ENCODE results near the gene MVB12A. TPM values are rescaled to one million over a fixed set of nuclear protein-coding genes. Genes with fewer than 3 reads are reported as not detected.

MVB12A gene
- total and polyA plus RNA-seq, 2 experiments from 2014 or later = 36.6 to 60.3 TPM

DNA sequence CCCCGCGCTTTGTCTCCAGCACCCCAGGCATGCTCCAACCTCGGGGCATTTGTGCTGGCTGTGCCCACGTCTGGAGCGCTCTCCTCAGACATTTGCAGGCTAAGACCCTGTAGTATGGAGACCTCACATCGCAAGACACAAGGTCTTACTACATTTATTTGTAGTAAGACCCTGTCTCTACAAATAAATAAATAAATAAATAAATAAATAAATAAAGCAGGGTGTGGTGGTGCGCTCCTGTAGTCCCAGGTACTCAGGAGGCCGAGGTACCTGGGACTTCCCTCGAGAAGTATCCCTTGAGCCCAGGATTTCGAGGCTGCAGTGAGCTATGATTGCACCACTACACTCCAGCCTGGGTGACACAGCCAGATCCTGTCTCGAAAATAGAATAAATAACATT lies 36.3 kb downstream of the MVB12A start (continued):
- TF ChIP-seq, protein P1, sequence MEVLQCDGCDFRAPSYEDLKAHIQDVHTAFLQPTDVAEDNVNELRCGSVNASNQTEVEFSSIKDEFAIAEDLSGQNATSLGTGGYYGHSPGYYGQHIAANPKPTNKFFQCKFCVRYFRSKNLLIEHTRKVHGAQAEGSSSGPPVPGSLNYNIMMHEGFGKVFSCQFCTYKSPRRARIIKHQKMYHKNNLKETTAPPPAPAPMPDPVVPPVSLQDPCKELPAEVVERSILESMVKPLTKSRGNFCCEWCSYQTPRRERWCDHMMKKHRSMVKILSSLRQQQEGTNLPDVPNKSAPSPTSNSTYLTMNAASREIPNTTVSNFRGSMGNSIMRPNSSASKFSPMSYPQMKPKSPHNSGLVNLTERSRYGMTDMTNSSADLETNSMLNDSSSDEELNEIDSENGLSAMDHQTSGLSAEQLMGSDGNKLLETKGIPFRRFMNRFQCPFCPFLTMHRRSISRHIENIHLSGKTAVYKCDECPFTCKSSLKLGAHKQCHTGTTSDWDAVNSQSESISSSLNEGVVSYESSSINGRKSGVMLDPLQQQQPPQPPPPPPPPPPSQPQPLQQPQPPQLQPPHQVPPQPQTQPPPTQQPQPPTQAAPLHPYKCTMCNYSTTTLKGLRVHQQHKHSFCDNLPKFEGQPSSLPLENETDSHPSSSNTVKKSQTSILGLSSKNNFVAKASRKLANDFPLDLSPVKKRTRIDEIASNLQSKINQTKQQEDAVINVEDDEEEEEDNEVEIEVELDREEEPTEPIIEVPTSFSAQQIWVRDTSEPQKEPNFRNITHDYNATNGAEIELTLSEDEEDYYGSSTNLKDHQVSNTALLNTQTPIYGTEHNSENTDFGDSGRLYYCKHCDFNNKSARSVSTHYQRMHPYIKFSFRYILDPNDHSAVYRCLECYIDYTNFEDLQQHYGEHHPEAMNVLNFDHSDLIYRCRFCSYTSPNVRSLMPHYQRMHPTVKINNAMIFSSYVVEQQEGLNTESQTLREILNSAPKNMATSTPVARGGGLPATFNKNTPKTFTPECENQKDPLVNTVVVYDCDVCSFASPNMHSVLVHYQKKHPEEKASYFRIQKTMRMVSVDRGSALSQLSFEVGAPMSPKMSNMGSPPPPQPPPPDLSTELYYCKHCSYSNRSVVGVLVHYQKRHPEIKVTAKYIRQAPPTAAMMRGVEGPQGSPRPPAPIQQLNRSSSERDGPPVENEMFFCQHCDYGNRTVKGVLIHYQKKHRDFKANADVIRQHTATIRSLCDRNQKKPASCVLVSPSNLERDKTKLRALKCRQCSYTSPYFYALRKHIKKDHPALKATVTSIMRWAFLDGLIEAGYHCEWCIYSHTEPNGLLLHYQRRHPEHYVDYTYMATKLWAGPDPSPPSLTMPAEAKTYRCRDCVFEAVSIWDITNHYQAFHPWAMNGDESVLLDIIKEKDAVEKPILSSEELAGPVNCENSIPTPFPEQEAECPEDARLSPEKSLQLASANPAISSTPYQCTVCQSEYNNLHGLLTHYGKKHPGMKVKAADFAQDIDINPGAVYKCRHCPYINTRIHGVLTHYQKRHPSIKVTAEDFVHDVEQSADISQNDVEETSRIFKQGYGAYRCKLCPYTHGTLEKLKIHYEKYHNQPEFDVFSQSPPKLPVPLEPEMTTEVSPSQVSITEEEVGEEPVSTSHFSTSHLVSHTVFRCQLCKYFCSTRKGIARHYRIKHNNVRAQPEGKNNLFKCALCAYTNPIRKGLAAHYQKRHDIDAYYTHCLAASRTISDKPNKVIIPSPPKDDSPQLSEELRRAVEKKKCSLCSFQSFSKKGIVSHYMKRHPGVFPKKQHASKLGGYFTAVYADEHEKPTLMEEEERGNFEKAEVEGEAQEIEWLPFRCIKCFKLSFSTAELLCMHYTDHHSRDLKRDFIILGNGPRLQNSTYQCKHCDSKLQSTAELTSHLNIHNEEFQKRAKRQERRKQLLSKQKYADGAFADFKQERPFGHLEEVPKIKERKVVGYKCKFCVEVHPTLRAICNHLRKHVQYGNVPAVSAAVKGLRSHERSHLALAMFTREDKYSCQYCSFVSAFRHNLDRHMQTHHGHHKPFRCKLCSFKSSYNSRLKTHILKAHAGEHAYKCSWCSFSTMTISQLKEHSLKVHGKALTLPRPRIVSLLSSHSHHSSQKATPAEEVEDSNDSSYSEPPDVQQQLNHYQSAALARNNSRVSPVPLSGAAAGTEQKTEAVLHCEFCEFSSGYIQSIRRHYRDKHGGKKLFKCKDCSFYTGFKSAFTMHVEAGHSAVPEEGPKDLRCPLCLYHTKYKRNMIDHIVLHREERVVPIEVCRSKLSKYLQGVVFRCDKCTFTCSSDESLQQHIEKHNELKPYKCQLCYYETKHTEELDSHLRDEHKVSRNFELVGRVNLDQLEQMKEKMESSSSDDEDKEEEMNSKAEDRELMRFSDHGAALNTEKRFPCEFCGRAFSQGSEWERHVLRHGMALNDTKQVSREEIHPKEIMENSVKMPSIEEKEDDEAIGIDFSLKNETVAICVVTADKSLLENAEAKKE (CRISPR knock-in tag; IDR thresholded peaks at IDR 0.05) = no peak
- TF ChIP-seq EZH2 (IDR thresholded peaks at IDR 0.05; ENCODE audit: low read depth, unreplicated experiment) = no peak
- TF ChIP-seq, protein P2, sequence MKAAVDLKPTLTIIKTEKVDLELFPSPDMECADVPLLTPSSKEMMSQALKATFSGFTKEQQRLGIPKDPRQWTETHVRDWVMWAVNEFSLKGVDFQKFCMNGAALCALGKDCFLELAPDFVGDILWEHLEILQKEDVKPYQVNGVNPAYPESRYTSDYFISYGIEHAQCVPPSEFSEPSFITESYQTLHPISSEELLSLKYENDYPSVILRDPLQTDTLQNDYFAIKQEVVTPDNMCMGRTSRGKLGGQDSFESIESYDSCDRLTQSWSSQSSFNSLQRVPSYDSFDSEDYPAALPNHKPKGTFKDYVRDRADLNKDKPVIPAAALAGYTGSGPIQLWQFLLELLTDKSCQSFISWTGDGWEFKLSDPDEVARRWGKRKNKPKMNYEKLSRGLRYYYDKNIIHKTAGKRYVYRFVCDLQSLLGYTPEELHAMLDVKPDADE (IDR thresholded peaks at IDR 0.05) = no peak
- no peak for TF ChIP-seq CREB1 (CRISPR knock-in tag; IDR thresholded peaks at IDR 0.05; ENCODE audit: low read depth)
- TF ChIP-seq CTCF (conservative IDR thresholded peaks at IDR 0.05; ENCODE audit: low read depth in 2 of 2) = no peak
- TF ChIP-seq STAT1 (IDR thresholded peaks at IDR 0.05; ENCODE audit: unreplicated experiment) = no peak
- TF ChIP-seq REST (IDR thresholded peaks at IDR 0.05; ENCODE audit: unreplicated experiment) = no peak
- TF ChIP-seq JUNB (IDR thresholded peaks at IDR 0.05; ENCODE audit: unreplicated experiment) = no peak
